ENCODE data around the gene C2.
"Not testable (repeated sequence)": the region's sequence is repeated elsewhere in the genome, so short reads cannot be mapped to it uniquely, and the experiment has no call there.

Gene C2

DNA sequence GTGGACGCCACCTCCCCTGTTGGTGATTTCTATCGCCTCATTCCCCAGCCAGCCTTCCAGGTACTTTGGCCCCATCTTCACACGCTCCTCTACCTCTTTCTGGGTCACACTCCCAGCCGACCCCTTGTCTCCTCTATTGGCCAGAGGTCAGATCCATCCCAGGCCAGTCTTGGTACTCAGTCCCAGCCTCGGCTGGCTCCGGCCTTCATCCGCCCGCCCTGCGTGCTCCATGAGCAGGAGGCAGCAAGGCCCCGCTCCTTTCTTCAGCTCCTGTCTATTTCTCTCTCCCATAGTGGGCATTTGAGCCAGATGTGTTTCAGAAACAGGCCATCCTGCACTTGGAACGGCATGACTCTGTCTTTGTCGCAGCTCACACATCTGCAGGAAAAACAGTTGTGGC lies 34.1 kb downstream of the C2 start:
- no peak for DNase-seq

DNA sequence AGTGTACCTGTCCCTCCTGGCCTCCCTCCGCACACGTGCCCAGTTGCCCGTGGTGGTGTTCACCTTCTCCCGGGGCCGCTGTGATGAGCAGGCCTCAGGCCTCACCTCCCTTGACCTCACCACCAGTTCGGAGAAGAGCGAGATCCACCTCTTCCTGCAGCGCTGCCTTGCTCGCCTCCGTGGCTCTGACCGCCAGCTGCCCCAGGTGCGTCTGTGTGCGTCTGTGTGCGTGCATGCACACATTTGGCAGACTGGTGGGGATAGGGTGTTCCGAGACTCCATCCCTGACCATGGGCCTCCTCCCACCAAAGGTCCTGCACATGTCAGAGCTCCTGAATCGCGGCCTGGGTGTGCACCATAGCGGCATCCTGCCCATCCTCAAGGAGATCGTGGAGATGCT lies 36.4 kb downstream of the C2 start:
- no peak for DNase-seq

DNA sequence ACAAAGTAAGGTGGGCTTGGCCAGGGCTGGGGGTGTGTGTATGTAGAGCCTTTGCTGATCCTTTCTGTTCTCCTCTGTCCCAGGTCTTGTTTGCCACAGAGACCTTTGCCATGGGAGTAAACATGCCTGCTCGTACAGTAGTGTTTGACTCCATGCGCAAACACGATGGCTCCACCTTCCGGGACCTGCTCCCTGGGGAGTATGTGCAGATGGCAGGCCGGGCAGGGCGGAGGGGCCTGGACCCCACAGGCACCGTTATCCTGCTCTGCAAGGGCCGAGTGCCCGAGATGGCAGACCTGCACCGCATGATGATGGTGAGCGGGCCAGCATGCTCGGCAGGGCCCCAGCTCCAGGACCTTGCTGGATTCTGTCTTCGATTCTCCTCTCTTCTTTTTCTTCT lies 38.2 kb downstream of the C2 start:
- no peak for DNase-seq

DNA sequence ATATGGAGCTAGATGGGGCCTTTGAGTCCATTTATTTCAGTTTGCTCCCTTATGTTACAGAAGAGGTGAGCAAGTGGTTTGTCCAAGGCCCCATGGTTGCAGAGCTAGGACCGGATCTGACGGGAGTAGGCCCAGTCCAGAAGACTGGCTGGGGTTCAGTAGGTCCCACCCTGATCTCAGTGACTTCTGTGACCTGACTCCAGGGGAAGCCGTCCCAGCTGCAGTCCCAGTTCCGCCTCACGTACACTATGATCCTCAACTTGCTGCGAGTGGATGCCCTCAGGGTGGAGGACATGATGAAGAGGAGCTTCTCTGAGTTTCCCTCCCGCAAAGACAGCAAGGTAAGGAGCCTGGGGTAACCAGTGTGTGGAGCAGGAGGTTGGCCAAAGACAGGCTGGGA lies 39.0 kb downstream of the C2 start:
- DNase-seq, result no peak

DNA sequence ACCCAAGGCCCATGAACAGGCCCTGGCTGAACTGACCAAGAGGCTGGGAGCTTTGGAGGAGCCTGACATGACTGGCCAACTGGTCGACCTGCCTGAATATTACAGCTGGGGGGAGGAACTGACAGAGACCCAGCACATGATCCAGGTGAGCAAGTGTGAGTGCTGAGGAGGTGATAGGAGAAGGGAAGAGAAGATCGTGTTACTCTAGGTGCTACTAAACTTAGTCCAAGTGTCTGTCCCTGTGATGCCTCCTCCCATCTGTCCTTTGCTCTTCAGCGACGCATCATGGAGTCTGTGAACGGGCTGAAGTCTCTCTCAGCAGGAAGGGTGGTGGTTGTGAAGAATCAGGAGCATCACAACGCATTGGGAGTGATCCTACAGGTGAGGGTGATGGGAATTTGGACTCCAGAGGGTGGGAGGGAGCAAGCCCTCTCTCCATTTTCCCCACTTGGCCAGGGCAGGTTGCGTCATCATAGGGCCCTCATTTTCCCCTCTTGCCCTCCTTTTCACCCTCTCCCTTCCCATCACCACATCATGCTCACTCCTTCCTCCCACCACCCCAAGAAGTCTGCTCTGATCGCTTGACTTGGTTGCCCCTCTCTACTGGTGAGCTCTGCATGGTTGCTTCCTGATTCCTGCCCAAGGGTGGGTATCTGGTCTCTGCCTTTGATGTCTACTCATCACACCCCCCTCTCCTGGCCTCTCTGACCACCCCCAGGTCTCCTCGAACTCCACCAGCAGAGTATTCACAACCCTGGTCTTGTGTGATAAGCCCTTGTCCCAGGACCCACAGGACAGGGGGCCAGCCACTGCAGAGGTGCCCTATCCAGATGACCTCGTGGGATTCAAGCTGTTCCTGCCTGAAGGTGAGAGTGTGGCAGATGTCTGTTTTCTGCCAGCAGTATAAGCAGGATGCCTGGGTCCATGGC lies 39.7 kb downstream of the C2 start:
- no peak for DNase-seq

DNA sequence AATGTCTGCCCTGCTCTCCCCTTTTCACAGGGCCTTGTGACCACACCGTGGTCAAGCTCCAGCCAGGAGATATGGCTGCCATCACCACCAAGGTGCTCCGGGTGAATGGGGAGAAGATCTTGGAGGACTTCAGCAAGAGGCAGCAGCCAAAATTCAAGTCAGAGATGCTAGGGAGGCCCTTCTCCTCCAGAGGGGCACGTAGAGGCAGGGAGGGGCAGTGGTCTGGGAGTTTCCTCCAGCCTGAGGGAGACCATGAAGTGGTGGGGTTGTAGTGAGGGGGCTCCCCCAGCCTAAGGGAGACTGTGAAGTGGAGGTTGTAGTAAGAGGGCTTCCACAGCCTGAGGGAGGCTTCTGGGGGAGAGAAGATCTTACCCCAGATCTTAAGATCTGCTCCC lies 40.4 kb downstream of the C2 start:
- DNase-seq, result no peak

DNA sequence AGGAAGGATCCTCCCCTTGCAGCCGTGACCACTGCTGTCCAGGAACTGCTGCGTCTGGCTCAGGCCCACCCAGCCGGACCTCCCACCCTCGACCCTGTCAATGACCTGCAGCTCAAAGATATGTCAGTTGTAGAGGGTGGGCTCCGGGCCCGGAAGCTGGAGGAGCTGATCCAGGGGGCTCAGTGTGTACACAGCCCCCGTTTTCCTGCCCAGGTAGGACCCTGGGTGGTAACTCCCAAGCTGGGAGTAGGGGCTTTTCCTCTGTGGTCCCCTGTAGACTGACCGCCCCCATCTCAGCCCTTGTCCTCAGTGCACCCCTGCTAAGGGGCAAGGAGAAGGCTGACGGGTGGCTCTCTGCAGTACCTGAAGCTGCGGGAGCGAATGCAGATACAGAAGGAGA lies 40.8 kb downstream of the C2 start:
- DNase-seq, result no peak

DNA sequence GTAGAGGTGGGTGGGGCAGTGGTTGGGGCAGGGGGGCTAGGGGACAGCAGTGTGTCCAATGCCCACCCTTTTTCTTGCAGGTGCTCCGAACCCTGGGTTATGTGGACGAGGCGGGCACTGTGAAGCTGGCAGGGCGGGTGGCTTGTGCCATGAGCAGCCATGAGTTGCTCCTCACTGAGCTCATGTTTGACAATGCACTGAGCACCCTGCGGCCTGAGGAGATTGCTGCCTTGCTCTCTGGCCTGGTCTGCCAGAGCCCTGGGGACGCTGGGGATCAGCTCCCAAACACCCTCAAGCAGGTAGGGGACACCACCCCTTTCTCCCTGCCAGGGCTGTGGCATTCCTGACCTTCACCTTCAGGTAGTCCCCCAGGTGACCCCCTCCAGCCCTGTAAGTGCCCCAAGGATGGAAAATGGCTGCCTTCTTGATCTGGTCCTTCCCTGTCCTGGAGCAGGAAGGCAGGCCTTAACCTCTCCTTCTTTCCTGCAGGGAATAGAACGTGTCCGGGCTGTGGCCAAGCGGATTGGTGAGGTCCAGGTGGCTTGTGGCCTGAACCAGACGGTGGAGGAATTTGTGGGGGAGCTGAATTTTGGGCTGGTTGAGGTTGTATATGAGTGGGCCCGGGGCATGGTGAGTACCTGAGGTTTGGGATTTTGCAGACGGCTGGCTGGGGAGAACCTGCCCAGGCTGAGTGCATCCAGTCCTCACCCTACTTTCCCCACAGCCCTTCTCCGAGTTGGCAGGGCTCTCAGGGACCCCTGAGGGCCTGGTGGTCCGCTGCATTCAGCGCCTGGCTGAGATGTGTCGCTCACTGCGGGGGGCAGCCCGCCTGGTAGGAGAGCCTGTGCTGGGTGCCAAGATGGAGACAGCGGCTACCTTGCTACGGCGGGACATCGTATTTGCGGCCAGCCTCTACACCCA lies 41.5 kb downstream of the C2 start:
- no peak for DNase-seq

DNA sequence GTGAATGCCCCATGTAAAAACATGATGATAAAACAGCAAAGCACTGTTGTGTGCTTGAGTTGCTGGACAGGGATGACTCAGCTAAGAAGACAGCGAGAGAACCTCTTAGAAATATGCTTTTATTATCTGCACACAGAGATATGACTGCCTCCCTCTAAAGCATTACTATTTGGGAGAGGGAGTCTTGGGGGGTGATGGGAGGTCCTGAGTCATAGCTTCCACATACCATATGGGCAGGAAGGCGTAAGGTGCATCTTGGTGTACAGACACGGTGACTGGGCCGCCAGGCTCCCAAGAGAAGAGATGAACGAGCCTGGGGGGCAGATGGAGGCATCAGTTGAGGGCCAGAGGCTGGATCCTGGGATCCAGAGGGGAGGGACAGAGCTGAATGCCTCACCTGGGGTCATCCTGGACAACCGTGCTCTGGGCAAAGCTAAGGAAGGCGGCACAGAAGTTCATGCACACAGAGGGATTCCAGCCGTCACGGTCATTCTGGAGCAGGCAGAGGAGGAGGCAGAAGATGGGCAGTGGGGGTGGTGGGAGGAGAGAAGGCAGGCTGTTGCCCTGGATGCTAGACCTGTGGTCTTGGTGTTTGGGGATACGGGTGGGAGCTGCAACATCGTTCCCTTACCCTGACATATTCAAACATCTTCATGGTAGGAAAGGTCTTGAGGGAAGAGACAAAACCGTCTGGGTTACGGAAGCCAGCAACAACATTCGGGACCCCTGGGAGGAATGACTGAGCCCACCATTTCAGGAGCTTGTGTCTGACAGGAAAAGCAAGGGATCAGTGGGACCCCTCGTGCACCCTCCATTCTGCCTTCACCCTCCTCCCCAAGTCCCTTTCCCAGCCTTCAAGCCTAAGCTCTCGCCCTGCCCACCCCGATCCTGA lies 42.4 kb downstream of the C2 start:
- DNase-seq, result no peak

DNA sequence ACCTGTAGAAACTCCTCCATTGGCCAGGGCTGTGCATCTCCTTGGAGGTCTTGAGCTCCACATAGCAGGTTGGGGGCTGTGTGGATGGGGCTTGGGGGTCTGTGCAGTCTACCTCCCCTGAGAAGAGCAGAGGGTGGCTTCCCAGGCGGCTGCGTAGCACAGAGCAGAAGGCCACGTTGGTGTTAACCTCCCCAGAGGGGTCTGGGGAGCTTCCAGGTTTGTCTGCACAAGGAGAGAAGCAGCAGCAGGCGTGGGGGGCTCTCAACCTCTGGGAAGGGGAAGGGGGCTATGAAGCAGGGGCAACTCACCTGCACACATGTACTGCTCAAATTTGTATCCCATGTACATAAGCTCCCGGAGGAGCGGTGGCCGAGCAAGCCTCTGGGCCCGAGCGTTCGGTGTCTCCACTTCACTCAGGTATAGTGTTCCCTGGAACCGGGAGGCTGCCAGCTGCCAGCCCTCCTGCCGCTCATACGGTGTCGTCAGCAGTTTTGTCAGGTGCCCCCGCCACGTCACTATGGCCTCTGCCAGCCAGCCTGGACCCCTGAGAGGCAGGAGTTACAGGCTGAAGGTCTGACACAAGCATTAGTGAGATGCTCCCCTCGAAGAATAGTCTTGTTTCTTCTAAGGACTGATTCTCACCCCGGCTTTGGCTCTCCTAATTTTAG lies 43.2 kb downstream of the C2 start:
- no peak for DNase-seq

DNA sequence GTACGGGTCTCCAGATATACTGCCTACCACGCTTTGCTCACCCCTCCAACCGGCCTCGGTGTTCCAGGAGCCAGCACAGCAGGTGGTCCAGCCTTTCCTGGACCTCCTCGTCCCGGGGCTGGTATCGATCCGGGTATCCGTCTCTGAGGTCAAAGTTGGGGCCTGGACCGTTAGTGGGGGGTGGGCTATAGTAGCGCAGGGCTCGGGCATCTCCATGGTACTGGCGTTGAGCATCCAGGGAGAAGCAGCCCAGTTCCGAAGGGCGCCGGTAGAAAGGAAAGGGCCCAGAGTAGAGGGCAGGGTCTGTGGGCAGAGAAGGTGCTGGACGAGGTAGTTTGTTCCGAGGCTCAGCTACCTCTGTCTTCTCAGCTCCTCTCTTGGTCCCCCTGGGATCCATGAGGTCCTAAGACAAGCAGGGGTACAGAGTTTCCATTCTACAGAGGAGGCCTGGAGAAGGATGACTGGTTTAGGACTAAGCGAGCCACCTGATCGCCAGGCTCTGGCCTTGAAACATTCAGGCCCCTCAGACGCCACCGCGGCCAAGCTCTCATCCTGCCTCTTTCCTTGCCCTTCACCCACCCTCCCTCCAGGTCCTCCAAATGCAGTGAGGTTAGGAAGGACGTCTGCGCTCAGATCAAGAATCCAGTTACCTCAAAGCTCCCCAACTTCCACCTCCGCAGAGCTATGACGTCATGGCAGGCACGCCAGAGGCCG lies 43.9 kb downstream of the C2 start:
- DNase-seq, result no peak

DNA sequence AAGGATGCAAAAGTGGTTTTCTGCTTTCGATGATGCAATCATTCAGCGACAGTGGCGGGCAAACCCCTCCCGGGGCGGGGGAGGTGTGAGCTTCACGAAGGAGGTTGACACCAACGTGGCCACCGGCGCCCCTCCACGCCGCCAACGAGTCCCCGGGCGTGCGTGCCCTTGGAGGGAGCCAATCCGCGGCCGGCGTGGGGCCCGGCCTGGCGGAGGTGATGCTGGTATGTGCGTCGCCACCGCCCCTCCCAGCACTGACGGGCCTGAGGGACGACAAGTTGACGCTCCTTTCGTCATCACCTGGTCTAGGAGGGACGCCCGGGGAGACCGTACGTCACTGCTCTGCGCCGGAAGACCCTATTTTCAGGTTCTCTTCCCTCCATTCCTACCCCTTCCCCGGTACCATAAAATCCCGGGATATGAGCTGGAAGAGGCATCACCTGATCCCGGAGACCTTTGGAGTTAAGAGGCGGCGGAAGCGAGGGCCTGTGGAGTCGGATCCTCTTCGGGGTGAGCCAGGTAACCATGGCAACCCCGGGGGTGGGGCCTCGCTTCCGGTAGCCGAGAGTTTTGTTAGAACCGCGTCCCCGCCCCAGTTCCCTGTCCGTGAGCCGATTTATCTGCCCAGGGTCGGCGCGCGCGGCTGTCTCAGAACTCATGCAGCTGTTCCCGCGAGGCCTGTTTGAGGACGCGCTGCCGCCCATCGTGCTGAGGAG lies 44.6 kb downstream of the C2 start, which contains the start of gene DXO:
Gene DXO (minus strand): TSS at position 146 of the 716 bp plus-strand sequence. CDS start 463 bp downstream, outside the sequence.
- DNase-seq, result peak; percentile 92

DNA sequence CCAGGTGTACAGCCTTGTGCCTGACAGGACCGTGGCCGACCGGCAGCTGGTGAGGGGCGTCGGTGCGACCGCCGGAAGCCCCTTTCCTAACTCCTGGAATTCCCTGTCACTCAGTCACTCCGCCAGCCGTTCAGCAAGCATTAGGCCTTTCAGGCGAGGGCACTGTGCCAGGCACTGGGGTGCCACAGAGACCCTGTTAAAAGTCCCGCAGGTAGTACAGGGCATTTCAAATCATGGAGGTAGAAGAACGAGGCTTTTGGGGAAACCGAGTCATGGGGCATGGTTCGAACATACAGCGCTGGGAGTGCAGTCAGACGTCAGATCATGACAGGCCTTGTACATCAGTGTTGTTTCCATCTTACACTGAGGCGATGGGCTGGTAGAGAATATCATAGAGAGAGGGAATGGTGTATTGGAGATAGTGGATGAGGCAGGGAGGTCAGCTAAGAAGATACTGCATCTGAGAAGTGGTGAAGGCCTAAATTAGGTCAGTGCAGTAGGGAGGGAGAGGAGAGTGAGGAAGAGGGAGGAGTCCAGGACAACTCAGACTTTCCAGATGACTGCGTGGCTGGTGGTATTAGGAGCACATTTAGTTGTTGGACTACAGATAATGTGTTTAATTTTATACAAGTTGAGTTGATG lies 45.3 kb downstream of the C2 start:
- no peak for DNase-seq

DNA sequence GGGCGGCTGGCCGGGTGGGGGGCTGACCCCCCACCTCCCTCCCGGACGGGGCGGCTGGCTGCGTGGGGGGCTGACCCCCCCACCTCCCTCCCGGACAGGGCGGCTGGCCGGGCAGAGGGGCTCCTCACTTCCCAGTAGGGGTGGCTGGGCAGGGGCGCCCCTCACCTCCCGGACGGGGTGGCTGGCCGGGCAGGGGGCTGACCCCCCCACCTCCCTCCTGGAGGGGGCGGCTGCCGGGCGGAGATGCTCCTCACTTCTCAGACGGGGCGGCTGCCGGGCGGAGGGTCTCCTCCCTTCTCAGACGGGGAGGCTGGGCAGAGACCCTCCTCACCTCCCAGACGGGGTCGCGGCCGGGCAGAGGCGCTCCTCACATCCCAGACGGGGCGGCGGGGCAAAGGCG lies 48.5 kb downstream of the C2 start:
- not testable (repeated sequence) for DNase-seq

DNA sequence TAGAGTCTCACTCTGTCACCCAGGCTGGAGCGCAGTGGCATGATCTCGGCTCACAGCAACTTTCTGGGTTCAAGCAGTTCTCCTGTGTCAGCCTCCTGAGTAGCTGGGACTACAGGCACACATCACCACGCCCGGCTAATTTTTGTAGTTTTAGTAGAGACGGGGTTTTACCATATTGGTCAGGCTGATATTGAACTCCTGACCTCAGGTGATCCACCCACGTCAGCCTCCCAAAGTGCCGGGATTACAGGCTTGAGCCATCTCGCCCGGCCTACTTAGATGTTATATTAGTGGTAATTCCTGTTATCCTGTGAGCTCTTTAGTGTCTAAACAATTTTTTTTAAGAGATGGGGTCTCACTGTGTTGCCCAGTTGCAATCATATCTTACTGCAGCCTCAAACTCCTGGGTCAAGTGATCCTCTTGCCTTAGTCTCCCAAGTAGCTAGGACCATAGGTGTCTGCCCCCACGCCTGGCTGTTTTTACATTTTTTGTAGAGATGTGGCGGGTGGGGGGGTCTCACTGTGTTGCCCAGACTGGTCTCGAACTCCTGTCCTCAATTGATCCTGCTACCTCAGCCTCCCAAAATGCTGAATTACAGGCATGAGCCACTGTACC lies 50.4 kb downstream of the C2 start:
- DNase-seq, result no peak

DNA sequence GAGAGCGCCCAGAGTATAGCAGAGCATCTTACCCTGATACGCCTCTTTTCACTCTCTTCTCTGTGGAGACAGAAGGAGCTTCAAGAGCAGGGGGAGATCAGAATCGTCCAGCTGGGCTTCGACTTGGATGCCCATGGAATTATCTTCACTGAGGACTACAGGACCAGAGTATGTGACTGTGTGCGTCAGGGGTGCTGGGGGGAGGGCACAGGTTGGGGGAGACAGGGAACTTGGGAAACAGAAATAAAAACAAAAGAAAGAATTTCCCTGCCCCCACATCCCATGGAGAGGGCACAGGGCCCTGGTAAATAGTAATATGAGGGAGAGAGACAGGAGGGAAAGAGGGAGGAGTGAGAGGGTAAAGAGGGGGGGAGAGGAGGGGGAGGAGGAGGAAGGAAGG lies 51.3 kb downstream of the C2 start:
- no peak for DNase-seq

DNA sequence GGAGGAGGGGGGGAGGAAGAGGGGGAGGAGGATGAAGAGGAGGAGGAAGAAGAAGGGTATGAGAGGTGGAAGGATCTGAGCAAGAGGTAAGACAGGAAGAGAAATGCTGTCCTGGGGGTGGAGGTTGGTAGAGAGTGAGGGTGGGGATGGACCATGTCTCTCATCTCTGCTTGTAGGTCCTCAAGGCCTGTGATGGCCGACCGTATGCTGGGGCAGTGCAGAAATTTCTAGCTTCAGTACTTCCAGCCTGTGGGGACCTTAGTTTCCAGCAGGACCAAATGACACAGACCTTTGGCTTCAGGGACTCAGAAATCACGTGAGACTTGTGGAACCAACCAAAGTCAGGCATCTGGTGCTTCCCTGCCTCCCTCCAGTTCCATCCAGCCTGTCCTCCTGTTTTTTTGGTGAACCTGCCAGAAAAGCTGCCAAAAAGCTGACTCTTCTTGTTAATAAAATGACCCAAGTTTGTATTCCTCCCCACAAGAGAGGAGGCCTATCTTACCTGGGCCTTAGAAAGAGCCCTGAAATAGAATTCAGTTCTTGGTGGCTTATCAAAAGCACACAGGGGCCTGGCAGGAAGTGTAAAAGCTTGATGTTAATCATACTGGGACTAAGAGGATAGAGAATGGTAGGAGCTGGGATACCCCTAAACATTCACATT lies 51.9 kb downstream of the C2 start:
- no peak for DNase-seq

DNA sequence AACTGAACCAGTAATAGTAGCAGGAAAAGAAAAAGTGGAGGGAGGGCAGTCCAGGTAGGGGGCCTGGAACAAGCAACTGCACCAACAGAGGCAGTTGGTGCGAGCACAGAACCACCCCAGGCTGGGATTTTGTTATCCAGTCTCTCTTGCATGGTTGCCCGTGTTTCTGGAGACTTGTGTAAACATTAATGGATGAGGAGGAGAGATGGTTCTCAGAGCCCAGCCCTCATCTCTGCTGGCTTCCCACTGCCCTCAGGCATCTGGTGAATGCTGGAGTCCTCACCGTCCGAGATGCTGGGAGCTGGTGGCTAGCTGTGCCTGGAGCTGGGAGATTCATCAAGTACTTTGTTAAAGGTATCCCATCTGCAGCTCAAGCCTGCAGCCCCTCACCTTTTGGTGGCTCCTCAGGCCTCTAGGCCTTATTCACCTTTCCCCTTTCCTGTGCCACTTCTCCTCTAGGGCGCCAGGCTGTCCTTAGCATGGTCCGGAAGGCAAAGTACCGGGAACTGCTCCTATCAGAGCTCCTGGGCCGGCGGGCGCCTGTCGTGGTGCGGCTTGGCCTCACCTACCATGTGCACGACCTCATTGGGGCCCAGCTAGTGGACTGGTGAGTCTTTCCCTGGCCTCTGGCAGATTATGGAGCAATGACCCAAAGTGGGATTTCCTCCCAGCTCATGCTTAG lies 52.8 kb downstream of the C2 start:
- DNase-seq, result not testable (repeated sequence)

DNA sequence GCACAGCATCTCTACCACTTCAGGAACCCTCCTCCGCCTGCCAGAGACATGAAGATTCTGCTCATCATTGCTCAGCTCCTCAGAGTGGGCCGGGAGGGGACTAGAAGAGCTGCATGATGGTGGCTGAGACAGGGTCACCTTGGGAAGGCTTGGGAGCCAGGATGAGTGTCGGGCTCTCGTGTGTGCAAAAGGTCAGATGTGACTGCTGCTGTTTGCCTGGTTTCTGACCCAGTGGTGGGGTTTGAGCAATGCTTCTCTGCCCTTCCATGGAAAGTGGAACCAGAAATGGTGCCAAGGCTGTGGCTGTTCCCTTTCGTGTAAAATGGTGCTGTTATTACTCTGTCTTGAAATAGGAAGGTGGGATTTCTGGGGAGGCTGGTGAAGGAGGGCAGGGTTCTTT lies 53.5 kb downstream of the C2 start:
- DNase-seq, result not testable (repeated sequence)
